ENCODE measurements around the gene KCNMA1.

Gene KCNMA1

GRCh38 chr10:77637532-77638320 is at the start of gene KCNMA1:
KCNMA1 (minus strand) TSS chr10:77637808.
- Histone ChIP-seq H3K79me2 (ENCODE audit: insufficient read depth, low read length) (no peaks in the 10 kb centered on the region), H3F3A (ENCODE audit: insufficient read depth) (no peaks in the 10 kb centered on the region), H3K27ac (ENCODE audit: low read depth, low read length) (no peak within 1 kb of the TSS), H3K9me3 (ENCODE audit: insufficient read depth, low read length) (no peaks in the 10 kb centered on the region), H4K20me1 (ENCODE audit: low read depth, low read length) (no peaks in the 10 kb centered on the region), H3K27me3 (ENCODE audit: low read length) (no peaks in the 10 kb centered on the region), H2AFZ (ENCODE audit: low read depth, low read length, severe bottlenecking) (no peak within 1 kb of the TSS), H3K4me2 (ENCODE audit: low read depth, low read length, poor library complexity, severe bottlenecking) (no peak within 1 kb of the TSS), H3K9ac (ENCODE audit: low read length) (no peak within 1 kb of the TSS), H3K4me3 (ENCODE audit: insufficient read depth, low read length, poor library complexity, severe bottlenecking) (no peak within 1 kb of the TSS), H3K9me2 (replicated peaks; ENCODE audit: insufficient read depth, low read length) (no peaks in the 10 kb centered on the region), H3K36me3 (ENCODE audit: low read length) (no peaks in the 10 kb centered on the region)
- TF ChIP-seq EZH2phosphoT487 (conservative IDR thresholded peaks at IDR 0.05; ENCODE audit: low read length) = no peak
- no peak for TF ChIP-seq CTCF (IDR thresholded peaks at IDR 0.05; ENCODE audit: insufficient read depth, low read length, poor library complexity, severe bottlenecking)

- TF ChIP-seq CTCF (IDR thresholded peaks at IDR 0.05; ENCODE audit: insufficient read depth, low read length, poor library complexity, severe bottlenecking) (no peak), EZH2phosphoT487 (conservative IDR thresholded peaks at IDR 0.05; ENCODE audit: low read length) (no peak)
Observed at GRCh38 chr10:77686650-77687417, 49.2 kb upstream of the KCNMA1 start.

GRCh38 chr10:77686096-77686495 is 48.5 kb upstream of the KCNMA1 start:
- no peaks in the 10 kb centered on the region for H3K27me3 ChIP-seq (ENCODE audit: low read length)
- H2AFZ ChIP-seq (ENCODE audit: low read depth, low read length, severe bottlenecking) = no peak overlapping the region
- no peaks in the 10 kb centered on the region for H4K20me1 ChIP-seq (ENCODE audit: low read depth, low read length)
- no peaks in the 10 kb centered on the region for H3K9me2 ChIP-seq (replicated peaks; ENCODE audit: insufficient read depth, low read length)
- H3K9ac ChIP-seq (ENCODE audit: low read length) = no peak overlapping the region
- H3K9me3 ChIP-seq (ENCODE audit: insufficient read depth, low read length) = no peaks in the 10 kb centered on the region
- no peak overlapping the region for H3K4me3 ChIP-seq (ENCODE audit: insufficient read depth, low read length, poor library complexity, severe bottlenecking)
- H3F3A ChIP-seq (ENCODE audit: insufficient read depth) = no peaks in the 10 kb centered on the region
- TF ChIP-seq EZH2phosphoT487 (conservative IDR thresholded peaks at IDR 0.05; ENCODE audit: low read length) (no peak), CTCF (IDR thresholded peaks at IDR 0.05; ENCODE audit: insufficient read depth, low read length, poor library complexity, severe bottlenecking) (no peak)
- no peaks in the 10 kb centered on the region for H3K36me3 ChIP-seq (ENCODE audit: low read length)
- H3K79me2 ChIP-seq (ENCODE audit: insufficient read depth, low read length) = no peaks in the 10 kb centered on the region
- H3K4me2 ChIP-seq (ENCODE audit: low read depth, low read length, poor library complexity, severe bottlenecking) = no peak overlapping the region
- H3K27ac ChIP-seq (ENCODE audit: low read depth, low read length) = no peak overlapping the region

More at GRCh38 chr10:77686650-77687417, 49.2 kb upstream of the KCNMA1 start:
- H3K9me2 ChIP-seq (replicated peaks; ENCODE audit: insufficient read depth, low read length) = no peaks in the 10 kb centered on the region
- H4K20me1 ChIP-seq (ENCODE audit: low read depth, low read length) = no peaks in the 10 kb centered on the region
- no peaks in the 10 kb centered on the region for H3K9me3 ChIP-seq (ENCODE audit: insufficient read depth, low read length)
- no peaks in the 10 kb centered on the region for H3F3A ChIP-seq (ENCODE audit: insufficient read depth)
- no peak overlapping the region for H2AFZ ChIP-seq (ENCODE audit: low read depth, low read length, severe bottlenecking)
- no peak overlapping the region for H3K4me3 ChIP-seq (ENCODE audit: insufficient read depth, low read length, poor library complexity, severe bottlenecking)
- no peaks in the 10 kb centered on the region for H3K79me2 ChIP-seq (ENCODE audit: insufficient read depth, low read length)
- H3K27ac ChIP-seq (ENCODE audit: low read depth, low read length) = no peak overlapping the region
- H3K36me3 ChIP-seq (ENCODE audit: low read length) = no peaks in the 10 kb centered on the region
- H3K4me2 ChIP-seq (ENCODE audit: low read depth, low read length, poor library complexity, severe bottlenecking) = no peak overlapping the region
- no peak overlapping the region for H3K9ac ChIP-seq (ENCODE audit: low read length)
- no peaks in the 10 kb centered on the region for H3K27me3 ChIP-seq (ENCODE audit: low read length)

Data from SU-DHL-6 (cell line).